ENCODE results near the gene SLC39A2. TPM values are rescaled to one million over a fixed set of nuclear protein-coding genes. Genes with fewer than 3 reads are reported as not detected.

SLC39A2 gene
- polyA plus RNA-seq, 3 donors = not detected

DNA sequence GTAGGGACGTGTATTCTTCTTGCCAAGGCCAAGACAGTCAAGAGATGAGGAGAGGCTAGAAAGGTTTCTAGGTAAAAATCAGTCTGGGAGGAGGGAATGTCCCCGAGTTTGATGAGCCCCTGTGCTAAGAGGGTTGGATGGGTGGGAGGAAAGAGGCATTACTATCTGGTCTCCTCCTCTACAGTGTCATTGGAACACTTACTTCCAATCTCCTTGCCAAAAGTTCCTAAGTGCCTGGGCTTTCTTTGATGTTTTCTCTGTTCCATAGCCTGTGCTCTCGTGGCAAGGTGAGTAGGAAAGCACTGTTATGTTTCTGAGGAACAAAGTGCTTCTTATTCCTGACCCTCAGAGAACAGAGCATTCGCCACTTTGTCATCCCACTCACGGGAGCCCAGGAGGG, 35.6 kb downstream of the SLC39A2 start, which contains the start of gene RNASE13:
RNASE13 (minus strand) TSS at position 101 of the 400 bp plus-strand sequence. CDS start 519 bp downstream, outside the sequence.
- H2AFZ ChIP-seq (ENCODE audit: insufficient read depth, low read depth, low read length, poor library complexity, severe bottlenecking) = no peak within 1 kb of the TSS
- Mint-ChIP-seq H3K27ac (peak within 1 kb of the TSS in 2 of 7 donors; percentile 13 to 57), H3K36me3 (no peaks in the 10 kb centered on the region), H3K4me1 (peaks cover 21% of the 10 kb centered on the region), H3K27me3 (ENCODE audit: low read depth in 3 of 3) (peaks cover 3 to 11% (median 7%) of the 10 kb centered on the region in 3 donors), H3K9me3 (peaks cover 0 to 2% (median 0%) of the 10 kb centered on the region in 7 donors), H3K4me3 (no peak within 1 kb of the TSS)
- intact Hi-C loops (cut with micrococcal nuclease) = no loop called here
- no peaks in the 10 kb centered on the region for H3K79me2 ChIP-seq (ENCODE audit: insufficient read depth, low read length)
- H3K27me3 ChIP-seq (ENCODE audit: control insufficient read depth in 2 of 2, insufficient read depth in 2 of 2, low read length in 2 of 2) = no peaks in the 10 kb centered on the region
- TF ChIP-seq, protein P1, sequence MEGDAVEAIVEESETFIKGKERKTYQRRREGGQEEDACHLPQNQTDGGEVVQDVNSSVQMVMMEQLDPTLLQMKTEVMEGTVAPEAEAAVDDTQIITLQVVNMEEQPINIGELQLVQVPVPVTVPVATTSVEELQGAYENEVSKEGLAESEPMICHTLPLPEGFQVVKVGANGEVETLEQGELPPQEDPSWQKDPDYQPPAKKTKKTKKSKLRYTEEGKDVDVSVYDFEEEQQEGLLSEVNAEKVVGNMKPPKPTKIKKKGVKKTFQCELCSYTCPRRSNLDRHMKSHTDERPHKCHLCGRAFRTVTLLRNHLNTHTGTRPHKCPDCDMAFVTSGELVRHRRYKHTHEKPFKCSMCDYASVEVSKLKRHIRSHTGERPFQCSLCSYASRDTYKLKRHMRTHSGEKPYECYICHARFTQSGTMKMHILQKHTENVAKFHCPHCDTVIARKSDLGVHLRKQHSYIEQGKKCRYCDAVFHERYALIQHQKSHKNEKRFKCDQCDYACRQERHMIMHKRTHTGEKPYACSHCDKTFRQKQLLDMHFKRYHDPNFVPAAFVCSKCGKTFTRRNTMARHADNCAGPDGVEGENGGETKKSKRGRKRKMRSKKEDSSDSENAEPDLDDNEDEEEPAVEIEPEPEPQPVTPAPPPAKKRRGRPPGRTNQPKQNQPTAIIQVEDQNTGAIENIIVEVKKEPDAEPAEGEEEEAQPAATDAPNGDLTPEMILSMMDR (IDR thresholded peaks at IDR 0.05) = no peak
- H3K9ac ChIP-seq (ENCODE audit: insufficient read depth, low read length, poor library complexity, severe bottlenecking) = no peak within 1 kb of the TSS
- H4K20me1 ChIP-seq (ENCODE audit: insufficient read depth, low read length) = no peaks in the 10 kb centered on the region
- H3K4me2 ChIP-seq (replicated peaks; ENCODE audit: extremely low read depth, low read length, poor library complexity, severe bottlenecking) = no peak within 1 kb of the TSS
- no peaks in the 10 kb centered on the region for H3K9me3 ChIP-seq (replicated peaks in 1 of 2; ENCODE audit: control insufficient read depth in 1 of 2, insufficient read depth in 1 of 2, low read length in 2 of 2)
- no peak within 1 kb of the TSS for H3K4me3 ChIP-seq (replicated peaks in 1 of 3; ENCODE audit: low read depth in 2 of 3, low read length in 3 of 3)
- DNase-seq = no peak
- no peaks in the 10 kb centered on the region for H3K36me3 ChIP-seq (replicated peaks in 1 of 2; ENCODE audit: control insufficient read depth in 1 of 2, insufficient read depth in 2 of 2, low read length in 2 of 2)
- WGBS (ENCODE audit: insufficient coverage) = 98% methylated on average over 3 of the region's 5 CpGs
- peaks cover 0 to 15% of the 10 kb centered on the region in 2 donors for H3K4me1 ChIP-seq (ENCODE audit: control insufficient read depth in 1 of 2, insufficient read depth in 2 of 2, low read length in 2 of 2)
- no peak within 1 kb of the TSS for H3K27ac ChIP-seq (ENCODE audit: low read depth in 1 of 2, low read length in 2 of 2)

DNA sequence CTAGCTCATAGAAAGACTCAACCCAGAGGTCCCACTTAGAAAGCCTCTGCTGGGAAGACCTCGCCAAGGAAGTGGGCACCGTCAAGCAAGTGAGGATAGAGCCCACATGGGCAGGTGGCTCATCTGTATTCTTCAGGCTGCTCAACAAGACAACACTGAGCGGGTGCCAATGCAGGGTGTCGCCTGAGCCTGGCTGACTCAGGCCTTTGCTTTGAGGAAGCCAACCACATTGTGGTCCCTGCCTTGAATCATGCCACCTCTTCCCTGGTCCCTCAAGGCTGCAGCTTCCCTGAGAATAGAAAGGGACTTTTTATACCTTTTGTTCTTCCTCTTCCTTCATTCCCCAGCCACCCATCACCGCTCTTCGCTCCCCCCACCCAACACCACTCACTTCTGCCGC, 37.7 kb downstream of the SLC39A2 start:
- H4K20me1 ChIP-seq (ENCODE audit: insufficient read depth, low read length) = no peaks in the 10 kb centered on the region
- TF ChIP-seq, protein P1 (IDR thresholded peaks at IDR 0.05) = no peak

More for the DNA sequence above, 37.7 kb downstream of the SLC39A2 start:
- Histone ChIP-seq H3K9ac (ENCODE audit: insufficient read depth, low read length, poor library complexity, severe bottlenecking) (no peak overlapping the region), H3K9me3 (replicated peaks in 1 of 2; ENCODE audit: control insufficient read depth in 1 of 2, insufficient read depth in 1 of 2, low read length in 2 of 2) (no peaks in the 10 kb centered on the region), H3K4me2 (replicated peaks; ENCODE audit: extremely low read depth, low read length, poor library complexity, severe bottlenecking) (no peak overlapping the region), H3K4me1 (ENCODE audit: control insufficient read depth in 1 of 2, insufficient read depth in 2 of 2, low read length in 2 of 2) (peaks cover 0 to 15% of the 10 kb centered on the region in 2 donors), H3K27me3 (ENCODE audit: control insufficient read depth in 2 of 2, insufficient read depth in 2 of 2, low read length in 2 of 2) (no peaks in the 10 kb centered on the region), H3K79me2 (ENCODE audit: insufficient read depth, low read length) (no peaks in the 10 kb centered on the region), H3K27ac (ENCODE audit: low read depth in 1 of 2, low read length in 2 of 2) (no peak overlapping the region), H3K36me3 (replicated peaks in 1 of 2; ENCODE audit: control insufficient read depth in 1 of 2, insufficient read depth in 2 of 2, low read length in 2 of 2) (no peaks in the 10 kb centered on the region), H3K4me3 (replicated peaks in 1 of 3; ENCODE audit: low read depth in 2 of 3, low read length in 3 of 3) (no peak overlapping the region), H2AFZ (ENCODE audit: insufficient read depth, low read depth, low read length, poor library complexity, severe bottlenecking) (no peak overlapping the region)
- intact Hi-C loops (cut with micrococcal nuclease) = no loop called here
- Mint-ChIP-seq H3K36me3 (no peaks in the 10 kb centered on the region), H3K9me3 (peaks cover 0 to 2% (median 0%) of the 10 kb centered on the region in 7 donors), H3K27ac (no peak overlapping the region), H3K27me3 (ENCODE audit: low read depth in 3 of 3) (peaks cover 0 to 7% (median 5%) of the 10 kb centered on the region in 3 donors), H3K4me3 (no peak overlapping the region), H3K4me1 (peaks cover 23% of the 10 kb centered on the region)
- DNase-seq = peak in 1 of 3 donors; percentile 54
- WGBS (ENCODE audit: insufficient coverage) = 81% methylated on average over 4 of the region's 7 CpGs
